ENCODE data around the gene CELSR1.

Gene CELSR1

GRCh38 chr22:46439576-46440465 is 97.6 kb downstream of the CELSR1 start:
- DNase-seq, result no peak

GRCh38 chr22:46439111-46439510 is 98.3 kb downstream of the CELSR1 start:
- DNase-seq, result no peak

GRCh38 chr22:46437671-46438440 is 99.6 kb downstream of the CELSR1 start:
- no peak for DNase-seq

- no peak for DNase-seq
Observed at GRCh38 chr22:46436595-46437175, 100.7 kb downstream of the CELSR1 start.

GRCh38 chr22:46433318-46433717 is 104.1 kb downstream of the CELSR1 start:
- DNase-seq, result no peak

GRCh38 chr22:46432164-46433068 is 105.0 kb downstream of the CELSR1 start:
- DNase-seq, result no peak

GRCh38 chr22:46430961-46431838 is 106.2 kb downstream of the CELSR1 start:
- no peak for DNase-seq

- no peak for DNase-seq
Observed at GRCh38 chr22:46429325-46429853, 108.0 kb downstream of the CELSR1 start.

GRCh38 chr22:46428602-46429324 is 108.7 kb downstream of the CELSR1 start:
- DNase-seq, result no peak

- DNase-seq, result no peak
Observed at GRCh38 chr22:46428171-46428570, 109.2 kb downstream of the CELSR1 start.

- DNase-seq, result no peak
Observed at GRCh38 chr22:46425016-46425415, 112.4 kb downstream of the CELSR1 start.

- no peak for DNase-seq
Observed at GRCh38 chr22:46424496-46424895, 112.9 kb downstream of the CELSR1 start.

- no peak for DNase-seq
Observed at GRCh38 chr22:46422896-46423295, 114.5 kb downstream of the CELSR1 start.

- no peak for DNase-seq
Observed at GRCh38 chr22:46421267-46421666, 116.2 kb downstream of the CELSR1 start.

GRCh38 chr22:46419754-46420571 is 117.5 kb downstream of the CELSR1 start:
- no peak for DNase-seq

- DNase-seq, result no peak
Observed at GRCh38 chr22:46418827-46419226, 118.6 kb downstream of the CELSR1 start.

GRCh38 chr22:46417769-46418168 is 119.7 kb downstream of the CELSR1 start:
- DNase-seq, result no peak

- DNase-seq, result no peak
Observed at GRCh38 chr22:46416891-46417580, 120.4 kb downstream of the CELSR1 start.

- no peak for DNase-seq
Observed at GRCh38 chr22:46416520-46416871, 120.9 kb downstream of the CELSR1 start.

All from cortex of kidney (tissue), 1 donor.